KBM-7 (cell line): ENCODE data around the gene CFAP43.

ENCODE experiments used
- DNase-seq: peaks from one replicate; pipeline ENCODE4 v3.0.0-alpha.2; 2015
- in situ Hi-C: fragments of 300-500 bp; cut with MboI; formaldehyde crosslinking; loops from 2 replicates; pipeline ENCODE4 v1.14.3; 2020; ENCODE audit warnings: low sequenced_read_pairs, low pct_unique_long_range_greater_than_20kb, mixed read lengths

CFAP43 gene

DNA sequence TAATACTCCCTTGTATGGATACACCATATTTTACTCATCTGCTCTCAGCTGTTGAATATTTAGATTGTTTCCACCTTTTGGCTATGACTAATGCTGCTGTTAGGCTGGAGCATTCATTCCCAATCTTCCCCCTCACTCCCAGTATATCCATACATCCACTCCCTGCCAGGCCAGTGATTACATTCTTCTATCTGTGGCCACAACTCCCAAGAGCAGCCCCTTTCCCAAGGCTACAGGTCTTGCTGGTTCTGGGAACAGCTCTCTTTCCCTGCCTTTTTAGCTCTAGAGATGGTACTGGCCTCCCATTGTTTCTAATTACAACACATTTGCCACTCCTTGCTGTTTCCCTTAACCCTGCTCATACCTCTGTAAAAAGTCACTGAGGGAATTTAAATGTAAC is 82.0 kb downstream of the CFAP43 start:
- in situ Hi-C loops = no loop called here
- no peak for DNase-seq

DNA sequence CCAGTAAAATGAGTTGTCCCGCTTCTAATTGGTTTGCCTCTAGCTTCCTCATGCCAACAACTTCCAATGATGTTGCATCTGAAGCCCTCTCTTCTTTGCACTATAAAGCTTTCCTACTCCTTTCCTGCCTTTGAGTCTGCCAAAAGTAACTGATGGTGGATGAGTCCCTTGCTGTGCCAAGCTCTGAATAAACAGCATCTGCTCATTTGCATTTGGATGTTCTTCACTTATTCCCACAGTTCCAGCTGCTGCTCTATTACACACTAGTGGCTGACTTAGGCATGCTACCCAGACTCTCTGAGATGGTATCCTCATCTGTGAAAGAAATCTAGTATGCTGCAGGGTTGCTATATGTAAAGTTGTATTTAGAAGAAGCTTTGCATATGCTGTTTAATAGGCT is 85.3 kb downstream of the CFAP43 start:
- in situ Hi-C loops = no loop called here
- no peak for DNase-seq

- in situ Hi-C loops = no loop called here
- DNase-seq = no peak
These were observed 87.2 kb downstream of the CFAP43 start for GRCh38 chr10:104144931-104145330.

GRCh38 chr10:104143829-104144228 is 88.3 kb downstream of the CFAP43 start:
- in situ Hi-C loops = no loop called here
- DNase-seq = no peak

- in situ Hi-C loops = no loop called here
- DNase-seq = no peak
These were observed 90.1 kb downstream of the CFAP43 start for GRCh38 chr10:104142081-104142480.

DNA sequence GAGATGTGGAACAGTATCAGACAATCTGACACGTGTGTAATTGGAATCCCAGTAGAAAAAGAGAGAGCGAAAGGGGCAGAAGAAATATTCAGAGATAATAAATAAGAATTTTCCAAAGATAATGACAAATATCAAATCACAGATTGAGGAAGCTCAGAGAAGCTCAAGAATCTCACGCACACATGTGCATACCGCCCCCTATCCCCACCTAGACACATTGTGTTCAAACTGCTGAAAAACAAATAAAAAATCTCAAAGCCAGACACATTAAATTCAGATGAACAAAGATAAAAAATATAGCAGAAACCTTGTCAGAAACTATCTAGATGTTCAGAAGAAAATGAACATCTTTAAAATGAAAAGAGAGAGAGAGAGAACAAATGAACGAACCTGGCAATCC is 92.9 kb downstream of the CFAP43 start:
- DNase-seq = peak; percentile 43
- in situ Hi-C loops = no loop called here

- in situ Hi-C loops = no loop called here
- no peak for DNase-seq
These were observed 94.0 kb downstream of the CFAP43 start for GRCh38 chr10:104138131-104138530.

DNA sequence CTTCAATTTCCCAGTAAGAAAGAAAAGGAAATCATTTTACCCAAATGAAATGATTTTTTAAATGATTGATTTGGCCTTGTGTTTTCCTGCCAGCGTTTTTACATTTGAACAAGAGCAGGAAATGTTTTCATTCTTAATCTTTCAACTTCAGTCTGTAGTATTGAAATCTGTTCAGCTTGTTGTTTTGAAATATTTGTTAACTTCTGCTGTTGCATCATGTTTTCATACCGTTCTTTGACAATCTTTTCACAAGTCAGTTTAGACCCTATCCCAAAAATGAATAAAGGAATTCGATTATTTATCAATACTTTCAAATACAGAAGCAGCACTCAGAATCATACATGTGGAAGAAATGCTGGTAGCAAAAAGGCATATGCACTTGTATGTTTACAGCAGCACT is 102.1 kb downstream of the CFAP43 start:
- no peak for DNase-seq
- in situ Hi-C loops = no loop called here

GRCh38 chr10:104128214-104128613 is 104.0 kb downstream of the CFAP43 start:
- in situ Hi-C loops = no loop called here
- no peak for DNase-seq

DNA sequence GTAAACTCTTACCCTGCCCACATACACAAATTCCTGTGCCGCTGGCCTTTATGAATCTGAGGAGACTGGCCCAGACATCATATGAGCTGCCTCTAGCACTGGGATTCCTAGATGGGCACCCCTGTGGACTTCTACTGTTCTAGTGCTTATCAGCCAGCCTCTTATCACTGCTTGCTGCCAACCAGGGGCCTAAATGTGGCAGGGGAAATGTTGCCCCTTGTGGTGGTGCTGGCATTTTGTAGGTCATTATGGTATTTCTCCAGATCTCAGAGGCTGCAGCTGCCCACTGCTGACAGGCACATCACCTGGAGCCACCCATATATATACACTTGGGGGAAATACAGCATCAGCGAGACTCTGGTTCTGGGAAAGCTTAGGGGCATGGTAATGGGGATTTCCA is 104.8 kb downstream of the CFAP43 start:
- in situ Hi-C loops = no loop called here
- DNase-seq = peak; percentile 38

DNA sequence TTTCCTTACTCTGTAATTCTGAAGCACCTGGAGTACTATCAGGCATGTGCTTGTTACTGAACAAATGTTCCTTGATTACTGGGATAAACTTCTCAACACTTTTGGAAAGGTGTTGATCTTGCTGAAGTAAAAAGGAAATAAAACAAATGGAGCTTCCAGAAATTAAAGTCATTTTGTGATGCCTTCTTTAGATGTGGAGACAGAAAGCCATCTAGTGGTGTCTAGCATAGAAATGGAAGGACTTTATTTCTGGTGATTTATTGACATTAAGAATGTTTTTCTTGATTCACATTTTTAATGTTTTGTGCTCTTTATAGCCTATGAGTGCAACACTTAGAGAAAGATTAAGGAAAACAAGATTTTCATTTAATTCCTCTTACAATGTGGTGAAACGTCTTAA is 108.8 kb downstream of the CFAP43 start:
- in situ Hi-C loops = no loop called here

DNA sequence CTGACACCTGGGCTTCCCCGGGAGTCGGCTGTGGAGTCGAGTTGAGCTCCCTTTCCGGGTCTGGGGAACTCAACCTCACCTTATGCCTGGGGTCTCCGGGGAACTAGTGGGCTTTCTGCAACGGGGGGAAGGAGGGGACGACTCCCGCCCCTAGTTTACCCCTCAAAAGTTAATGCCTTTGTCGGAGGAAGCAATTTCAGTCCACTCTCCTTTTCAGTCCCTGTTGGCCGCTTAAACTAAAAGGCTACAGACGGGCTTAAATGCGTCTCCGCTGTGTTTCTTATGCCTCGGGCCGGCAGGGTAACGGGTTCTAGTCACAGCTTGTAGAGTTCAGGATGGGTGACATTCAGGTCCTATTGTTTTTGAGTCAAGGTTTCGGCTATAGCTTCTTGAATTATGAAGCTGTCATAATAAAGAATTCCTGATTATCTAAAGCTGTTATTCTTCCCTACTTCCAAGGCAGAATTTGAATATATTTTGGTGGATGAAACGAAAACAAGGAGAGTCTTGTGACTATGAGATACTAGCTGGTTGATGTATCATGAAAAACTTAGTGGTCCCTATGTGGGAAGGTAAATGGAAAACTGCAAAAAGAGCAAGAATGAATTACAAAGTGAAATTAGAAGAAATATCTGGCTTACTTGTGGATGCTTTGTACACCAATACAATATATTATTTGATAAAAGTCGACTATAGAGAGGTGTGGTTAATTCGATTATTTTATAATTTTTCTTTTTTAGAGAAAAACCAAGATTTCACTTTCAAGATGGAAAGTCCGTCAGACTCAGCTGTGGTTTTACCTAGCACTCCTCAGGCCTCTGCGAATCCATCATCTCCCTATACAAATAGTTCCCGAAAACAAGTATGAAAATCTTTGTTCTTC is 109.7 kb downstream of the CFAP43 start:
- no peak for DNase-seq
- in situ Hi-C loops = no loop called here

More for the DNA sequence above, 108.8 kb downstream of the CFAP43 start:
- DNase-seq = peak; percentile 15

- in situ Hi-C loops = no loop called here
These were observed 110.5 kb downstream of the CFAP43 start, which contains the start of gene SFR1 for GRCh38 chr10:104121485-104122224. Gene SFR1, plus strand, starts transcription at chr10:104122171. Its CDS starts 13 bp downstream, at chr10:104122184.

GRCh38 chr10:104120903-104121484 is 111.2 kb downstream of the CFAP43 start:
- peak; percentile 82 for DNase-seq
- in situ Hi-C loops = no loop called here

More at GRCh38 chr10:104121485-104122224, 110.5 kb downstream of the CFAP43 start, which contains the start of gene SFR1:
- peak; percentile 100 for DNase-seq

GRCh38 chr10:104120512-104120902 is 111.7 kb downstream of the CFAP43 start:
- no peak for DNase-seq
- in situ Hi-C loops = no loop called here

- in situ Hi-C loops = no loop called here
- DNase-seq = no peak
These were observed 112.2 kb downstream of the CFAP43 start for GRCh38 chr10:104119996-104120395.

DNA sequence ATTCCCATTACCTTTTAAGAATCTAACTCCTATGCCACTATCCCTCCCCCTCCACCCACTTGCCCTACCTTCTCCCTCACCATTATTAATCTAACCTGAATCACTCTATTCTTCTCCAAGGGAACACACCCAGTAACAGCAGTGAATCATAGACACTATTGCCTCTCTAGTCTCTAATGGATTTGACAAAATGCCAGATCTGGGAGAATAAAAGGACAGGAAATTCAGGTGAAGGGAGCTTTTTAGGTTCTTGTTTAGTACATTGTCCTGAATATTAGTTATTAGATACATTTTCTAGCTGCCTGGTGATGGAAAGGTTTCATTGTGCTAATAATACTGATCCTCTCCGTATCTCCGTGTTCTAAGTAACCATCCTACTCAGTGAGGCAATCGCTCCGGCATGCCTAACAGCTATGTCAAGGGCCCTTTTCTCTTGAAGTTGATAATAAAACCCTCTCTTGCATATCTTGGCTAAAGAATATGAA is 114.3 kb downstream of the CFAP43 start:
- in situ Hi-C loops = no loop called here
- no peak for DNase-seq

DNA sequence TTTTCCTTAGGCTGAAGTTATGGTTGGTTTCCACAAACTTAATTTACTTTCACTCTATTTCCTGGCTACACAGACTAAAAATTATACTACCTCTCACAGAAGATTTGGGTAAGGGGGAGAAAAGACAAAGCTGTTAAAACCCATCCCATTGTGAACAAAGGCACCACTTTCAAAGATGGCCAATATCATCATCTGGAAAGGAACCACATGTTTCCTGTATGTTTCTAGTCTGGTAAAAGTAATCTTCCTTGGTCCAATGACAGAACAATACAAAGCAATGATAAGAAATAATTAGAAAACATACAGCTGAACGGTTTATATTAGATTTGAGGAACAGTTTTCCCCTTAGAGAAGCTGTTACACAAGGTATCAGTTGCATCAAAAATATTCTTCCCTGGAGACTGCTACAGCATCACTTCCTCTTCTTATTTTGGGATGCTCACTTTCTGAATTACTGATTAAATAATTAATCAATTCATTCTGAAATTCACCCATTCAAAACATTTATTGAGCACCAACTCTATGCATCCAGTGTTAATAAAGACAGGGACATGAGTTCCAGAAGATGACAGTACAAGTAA is 118.7 kb downstream of the CFAP43 start:
- in situ Hi-C loops = no loop called here

GRCh38 chr10:104109908-104110662 is 122.1 kb downstream of the CFAP43 start:
- in situ Hi-C loops = no loop called here
- no peak for DNase-seq

More for the DNA sequence above, 118.7 kb downstream of the CFAP43 start:
- DNase-seq = no peak
